Neuronal stem cell (in vitro differentiated cells): ENCODE data around the gene NAA15.

Experiments
- DNase-seq: peaks from one replicate; pipeline ENCODE4 v3.0.0-alpha.2; 2013; ENCODE audit warnings: low spot score
- H2AFZ ChIP-seq: one replicate; pipeline ENCODE4 v1.6.1; 2013; ENCODE audit warnings: mild to moderate bottlenecking, low read length, inconsistent platforms
- H2AK5ac ChIP-seq: 2 replicates; pipeline ENCODE4 v1.6.1; 2013; ENCODE audit warnings: low read depth, mild to moderate bottlenecking, inconsistent platforms, low read length, moderate library complexity, mixed read lengths
- H2BK120ac ChIP-seq: 2 replicates; pipeline ENCODE4 v1.6.1; 2013; ENCODE audit warnings: low read depth, mild to moderate bottlenecking, inconsistent platforms, low read length, moderate library complexity, mixed read lengths
- H2BK12ac ChIP-seq: one replicate; pipeline ENCODE4 v1.6.1; 2013; ENCODE audit warnings: low read length, inconsistent platforms
- H2BK15ac ChIP-seq: 2 replicates; pipeline ENCODE4 v1.6.1; 2013; ENCODE audit warnings: mild to moderate bottlenecking, low read length, inconsistent platforms, mixed read lengths
- H2BK5ac ChIP-seq: one replicate; pipeline ENCODE4 v1.6.1; 2013; ENCODE audit warnings: inconsistent platforms, mild to moderate bottlenecking, low read length, moderate library complexity
- H3K14ac ChIP-seq: one replicate; pipeline ENCODE4 v1.6.1; 2013; ENCODE audit warnings: low read length, inconsistent platforms
- H3K18ac ChIP-seq: 2 replicates; pipeline ENCODE4 v1.6.1; 2013; ENCODE audit warnings: low read length, inconsistent platforms
- H3K23ac ChIP-seq: 2 replicates; pipeline ENCODE4 v1.6.1; 2013; ENCODE audit warnings: low read depth, mild to moderate bottlenecking, mixed read lengths, low read length, inconsistent platforms; ENCODE audit not compliant: poor library complexity
- H3K27ac ChIP-seq: replicated peaks from 3 replicates; pipeline ENCODE4 v1.5.1; 2013; ENCODE audit warnings: low read length, inconsistent platforms
- H3K27me3 ChIP-seq, 3 experiments: 2 replicates each; pipeline ENCODE4 v1.6.1; 2013; ENCODE audit warnings: low read length in 3 of 3, mild to moderate bottlenecking in 2 of 3, inconsistent platforms in 1 of 3, low read depth in 1 of 3, mixed read lengths in 1 of 3, moderate library complexity in 1 of 3; ENCODE audit not compliant: control insufficient read depth in 3 of 3, insufficient read depth in 3 of 3
- H3K36me3 ChIP-seq, 2 donors: replicated peaks in 1 of 2; 2 replicates each; pipeline ENCODE4 v1.6.1; 2013; ENCODE audit warnings: low read length in 2 of 2; ENCODE audit not compliant: control insufficient read depth in 2 of 2, insufficient read depth in 2 of 2
- H3K4ac ChIP-seq: 2 replicates; pipeline ENCODE4 v1.6.1; 2013; ENCODE audit warnings: inconsistent platforms, mild to moderate bottlenecking, low read length, moderate library complexity
- H3K4me1 ChIP-seq, 2 donors: 1 replicate in 1 of 2; 2 replicates in 1 of 2; pipeline ENCODE4 v1.6.1; 2013; ENCODE audit warnings: low read length in 2 of 2, low read depth in 1 of 2; ENCODE audit not compliant: control insufficient read depth in 2 of 2, insufficient read depth in 1 of 2
- H3K4me2 ChIP-seq: one replicate; pipeline ENCODE4 v1.6.1; 2013; ENCODE audit warnings: mild to moderate bottlenecking, low read length, inconsistent platforms; ENCODE audit not compliant: insufficient read depth, poor library complexity, severe bottlenecking
- H3K4me3 ChIP-seq, 2 donors: 2 replicates each; pipeline ENCODE4 v1.5.1; 2013; ENCODE audit warnings: low read length in 2 of 2, mild to moderate bottlenecking in 2 of 2, inconsistent platforms in 1 of 2, moderate library complexity in 1 of 2
- H3K79me1 ChIP-seq: one replicate; pipeline ENCODE4 v1.6.1; 2013; ENCODE audit warnings: low read depth, mild to moderate bottlenecking, inconsistent platforms, low read length, moderate library complexity
- H3K9ac ChIP-seq: one replicate; pipeline ENCODE4 v1.6.1; 2013; ENCODE audit warnings: mild to moderate bottlenecking, low read depth, low read length, inconsistent platforms; ENCODE audit not compliant: poor library complexity
- H3K9me3 ChIP-seq, 2 donors: replicated peaks in 1 of 2; 2 replicates each; pipeline versions ENCODE3 to v1.6.1; 2013; ENCODE audit warnings: low read length in 2 of 2, mild to moderate bottlenecking in 2 of 2, inconsistent platforms in 1 of 2, low read depth in 1 of 2, mixed read lengths in 1 of 2, moderate library complexity in 1 of 2; ENCODE audit not compliant: control insufficient read depth in 2 of 2, insufficient read depth in 1 of 2
- H4K8ac ChIP-seq: one replicate; pipeline ENCODE4 v1.6.1; 2013; ENCODE audit warnings: low read depth, mild to moderate bottlenecking, inconsistent platforms, low read length, moderate library complexity
- H4K91ac ChIP-seq: one replicate; pipeline ENCODE4 v1.6.1; 2013; ENCODE audit warnings: low read length, low read depth, mild to moderate bottlenecking, inconsistent platforms; ENCODE audit not compliant: poor library complexity
- WGBS, 2 donors: extraction: QIAGEN DNeasy Blood & Tissue Kit; methylation state at CpG; one replicate each; pipeline ENCODE4 v1.1.7; 2013; ENCODE audit warnings: missing lambda C conversion rate in 2 of 2, mixed read lengths in 1 of 2; ENCODE audit not compliant: insufficient read length in 2 of 2, insufficient replicate concordance in 1 of 2; ENCODE audit errors: extremely low coverage in 2 of 2; 5-methylcytosine and 5-hydroxymethylcytosine counted together

Gene NAA15

GRCh38 chr4:139389991-139390390 lies 88.7 kb downstream of the NAA15 start:
- WGBS, 2 donors = no CpG with 5 or more reads among the region's 1 CpG

GRCh38 chr4:139391731-139392130 lies 90.4 kb downstream of the NAA15 start:
- H2AFZ ChIP-seq = no peak overlapping the region
- H2BK5ac ChIP-seq = no peak overlapping the region
- H3K4me2 ChIP-seq = no peak overlapping the region
- H3K79me1 ChIP-seq = no peaks in the 10 kb centered on the region
- H3K9ac ChIP-seq = no peak overlapping the region
- no peak overlapping the region for H2BK120ac ChIP-seq
- no peaks in the 10 kb centered on the region for H3K4me1 ChIP-seq
- H3K36me3 ChIP-seq = peaks cover 5 to 99% of the 10 kb centered on the region in 2 donors
- no peaks in the 10 kb centered on the region for H3K27me3 ChIP-seq
- no peak overlapping the region for H3K14ac ChIP-seq
- no peaks in the 10 kb centered on the region for H3K9me3 ChIP-seq
- DNase-seq = no peak
- WGBS, 2 donors = no CpG with 5 or more reads among the region's 2 CpGs
- H3K27ac ChIP-seq = no peak overlapping the region
- no peak overlapping the region for H4K91ac ChIP-seq
- H3K23ac ChIP-seq = no peak overlapping the region
- no peak overlapping the region for H3K4me3 ChIP-seq
- H3K4ac ChIP-seq = peak overlapping the region; percentile 76
- no peak overlapping the region for H2AK5ac ChIP-seq
- no peak overlapping the region for H3K18ac ChIP-seq
- H2BK15ac ChIP-seq = no peak overlapping the region
- H2BK12ac ChIP-seq = no peak overlapping the region
- no peak overlapping the region for H4K8ac ChIP-seq

More at GRCh38 chr4:139389991-139390390, 88.7 kb downstream of the NAA15 start:
- no peak overlapping the region for H2BK15ac ChIP-seq
- peaks cover 8 to 97% of the 10 kb centered on the region in 2 donors for H3K36me3 ChIP-seq
- no peaks in the 10 kb centered on the region for H3K79me1 ChIP-seq
- no peak overlapping the region for H3K27ac ChIP-seq
- H3K9ac ChIP-seq = no peak overlapping the region
- H4K8ac ChIP-seq = no peak overlapping the region
- H2BK120ac ChIP-seq = no peak overlapping the region
- no peak overlapping the region for H3K4me2 ChIP-seq
- H2BK5ac ChIP-seq = no peak overlapping the region
- no peaks in the 10 kb centered on the region for H3K27me3 ChIP-seq
- no peak overlapping the region for H2BK12ac ChIP-seq
- no peak overlapping the region for H4K91ac ChIP-seq
- H3K9me3 ChIP-seq = no peaks in the 10 kb centered on the region
- no peak overlapping the region for H3K4me3 ChIP-seq
- H3K14ac ChIP-seq = no peak overlapping the region
- no peak overlapping the region for H2AFZ ChIP-seq
- H3K18ac ChIP-seq = no peak overlapping the region
- no peak overlapping the region for H2AK5ac ChIP-seq
- no peak overlapping the region for H3K4ac ChIP-seq
- no peaks in the 10 kb centered on the region for H3K4me1 ChIP-seq
- H3K23ac ChIP-seq = no peak overlapping the region
- DNase-seq = no peak

- Histone ChIP-seq H3K9ac (no peak overlapping the region), H3K79me1 (no peaks in the 10 kb centered on the region), H3K14ac (no peak overlapping the region), H2AK5ac (no peak overlapping the region), H3K36me3 (peaks cover 3 to 94% of the 10 kb centered on the region in 2 donors), H3K18ac (no peak overlapping the region), H2BK120ac (no peak overlapping the region), H2BK15ac (no peak overlapping the region), H4K8ac (no peak overlapping the region), H2BK5ac (no peak overlapping the region), H3K4me3 (no peak overlapping the region), H3K4ac (no peak overlapping the region), H4K91ac (no peak overlapping the region), H3K27ac (no peak overlapping the region), H3K9me3 (no peaks in the 10 kb centered on the region), H2AFZ (no peak overlapping the region), H3K4me2 (no peak overlapping the region), H3K27me3 (no peaks in the 10 kb centered on the region), H3K4me1 (no peaks in the 10 kb centered on the region), H3K23ac (no peak overlapping the region), H2BK12ac (no peak overlapping the region)
- WGBS, 2 donors = no CpG with 5 or more reads among the region's 4 CpGs
- DNase-seq = no peak
Measured at GRCh38 chr4:139392797-139393196, 91.5 kb downstream of the NAA15 start.

GRCh38 chr4:139401368-139401767 lies 100.1 kb downstream of the NAA15 start:
- Histone ChIP-seq H3K27ac (no peak overlapping the region), H4K91ac (no peak overlapping the region), H3K4ac (no peak overlapping the region), H2BK120ac (no peak overlapping the region), H2BK12ac (no peak overlapping the region), H3K9ac (no peak overlapping the region), H3K4me1 (no peaks in the 10 kb centered on the region), H3K79me1 (no peaks in the 10 kb centered on the region), H2AFZ (no peak overlapping the region), H3K4me3 (no peak overlapping the region), H3K36me3 (peaks cover 0 to 14% of the 10 kb centered on the region in 2 donors), H3K18ac (no peak overlapping the region), H2AK5ac (no peak overlapping the region), H3K14ac (no peak overlapping the region), H2BK15ac (no peak overlapping the region), H2BK5ac (no peak overlapping the region), H3K27me3 (no peaks in the 10 kb centered on the region), H3K9me3 (no peaks in the 10 kb centered on the region), H3K4me2 (no peak overlapping the region), H3K23ac (no peak overlapping the region), H4K8ac (no peak overlapping the region)
- DNase-seq = no peak
- WGBS, 2 donors = no CpG with 5 or more reads among the region's 3 CpGs
